Stimulated activated CD8-positive, alpha-beta memory T cell treated with anti-CD3 and anti-CD28 coated beads, Interleukin-7, amount 100 ng/mL, for 4 hours (primary cell): Measurements from ENCODE around the gene LAMB1.

ENCODE experiments used
- DNase-seq, 2 donors: peaks; one replicate each; pipeline ENCODE4 v3.0.0-alpha.2; 2020; ENCODE audit warnings: low read depth in 2 of 2

The LAMB1 gene

DNA sequence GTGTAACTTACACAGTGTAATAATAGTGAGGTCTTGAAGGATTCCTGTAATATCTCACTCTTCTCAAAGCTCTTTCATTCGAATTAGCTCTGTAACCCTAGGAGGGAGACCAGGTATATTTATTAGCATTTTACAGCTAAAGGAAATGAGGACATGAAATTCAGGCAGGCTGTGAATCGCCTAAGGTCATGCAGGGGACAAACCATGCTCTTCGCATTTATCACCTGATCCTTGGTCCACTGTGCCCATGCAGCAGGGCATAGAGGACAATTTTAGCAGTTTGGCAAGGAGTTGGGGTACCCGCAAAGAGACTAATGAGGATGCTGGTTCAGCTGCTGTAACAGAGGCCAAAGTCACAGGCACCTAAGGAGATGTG lies 14.8 kb upstream of the LAMB1 start:
- no peak for DNase-seq

DNA sequence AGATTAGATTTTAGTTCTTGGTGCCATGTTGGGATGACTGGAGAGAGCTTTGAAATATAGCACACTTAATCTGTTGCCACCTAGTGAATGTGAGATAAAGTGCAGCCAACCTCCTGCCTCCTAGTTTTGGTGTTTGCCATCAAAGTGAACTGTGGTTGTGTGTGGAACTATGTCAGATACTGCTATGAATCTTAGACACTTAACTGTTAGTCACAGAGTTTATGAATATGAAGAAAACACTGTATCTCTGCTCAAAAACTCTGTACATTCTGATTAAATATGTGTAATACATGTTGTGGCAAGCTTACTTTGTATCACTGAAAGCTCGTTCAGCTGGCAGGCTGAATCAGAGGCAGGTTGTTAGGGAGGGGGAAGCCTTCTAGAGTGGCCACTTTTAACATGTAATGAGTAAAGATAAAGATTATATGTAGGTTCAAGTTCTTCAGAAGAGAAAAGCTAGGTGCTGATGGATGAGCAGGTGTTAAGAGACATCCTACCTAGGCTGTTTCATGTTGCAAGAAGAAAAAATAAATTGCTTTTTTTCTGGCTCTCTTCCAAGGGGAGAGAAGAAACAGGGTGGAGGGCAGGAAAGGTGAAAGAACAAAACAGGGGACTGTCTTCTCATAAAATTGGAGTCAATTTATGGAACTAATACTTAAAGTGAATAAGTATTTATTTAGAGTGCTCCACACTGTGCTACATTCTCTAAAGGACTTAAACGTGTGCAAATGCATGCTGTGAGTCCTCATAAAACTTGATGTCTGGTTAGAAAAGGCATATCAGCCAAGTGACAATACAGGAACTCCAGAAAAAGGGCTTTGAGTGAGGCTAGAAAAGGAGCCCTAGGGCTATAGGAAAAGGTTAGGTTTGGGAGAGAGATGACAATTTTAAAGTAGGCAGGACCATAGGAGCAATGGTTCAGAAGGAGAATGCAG lies 14.1 kb upstream of the LAMB1 start:
- no peak for DNase-seq

DNA sequence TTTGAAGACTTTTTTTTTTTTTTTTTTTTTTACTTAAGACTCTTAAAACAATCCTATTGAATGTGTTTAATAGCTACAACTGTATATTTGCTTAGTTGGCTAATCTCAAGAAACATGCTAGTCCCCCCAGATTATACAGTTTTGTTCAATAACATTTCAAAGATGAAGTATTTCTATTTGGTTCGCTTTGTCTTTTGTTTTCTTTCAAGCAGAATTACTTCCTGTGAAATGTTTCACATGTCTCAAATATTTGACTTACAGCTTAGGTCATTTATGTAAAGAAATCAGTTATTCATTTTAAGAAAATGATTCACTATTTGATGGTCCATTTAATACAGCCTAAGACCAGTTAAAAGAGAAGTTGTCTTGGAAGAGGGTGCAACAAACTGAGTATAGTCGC lies 12.8 kb upstream of the LAMB1 start:
- DNase-seq = no peak

DNA sequence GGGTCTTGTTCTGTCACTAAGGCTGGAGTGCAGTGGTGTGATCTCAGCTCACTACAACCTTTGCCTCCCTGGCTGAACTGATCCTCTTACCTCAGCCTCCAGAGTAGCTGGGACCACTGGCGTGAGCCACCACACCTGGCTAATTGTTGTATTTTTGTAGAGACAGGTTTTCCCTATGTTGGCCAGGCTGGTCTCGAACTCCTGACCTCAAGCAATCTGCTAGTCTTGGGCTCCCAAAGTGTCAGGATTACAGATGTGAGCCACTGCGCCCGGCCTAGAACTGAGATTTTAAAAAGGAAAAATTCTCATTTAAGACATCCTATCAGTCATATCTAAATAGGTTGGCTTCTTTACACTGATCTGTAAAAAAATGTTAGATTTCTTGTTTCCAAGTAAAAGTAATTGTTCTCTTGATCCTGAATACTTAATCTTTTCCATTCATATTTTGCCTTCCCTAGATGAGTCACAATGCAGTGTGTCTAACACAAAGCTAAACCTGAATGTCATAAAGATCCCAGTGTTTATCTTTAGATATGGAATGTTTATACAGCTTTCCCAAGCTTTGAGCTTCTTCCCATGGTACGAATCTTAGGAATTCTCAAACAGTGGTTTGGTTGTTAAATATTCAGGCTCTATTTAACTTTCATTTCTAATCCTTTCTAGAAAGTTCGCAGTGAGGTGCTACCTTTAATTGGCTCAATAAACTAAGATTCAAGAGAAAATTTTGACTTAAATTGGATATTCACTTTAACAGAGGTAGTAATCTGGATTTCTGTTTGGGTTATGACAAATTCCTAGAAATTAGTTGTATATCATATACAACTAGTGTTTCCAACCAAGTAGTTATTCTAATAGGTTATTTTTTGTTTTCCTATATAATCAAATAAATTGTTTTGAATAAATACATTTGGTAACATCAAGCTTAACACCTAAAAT lies 12.1 kb upstream of the LAMB1 start:
- no peak for DNase-seq

DNA sequence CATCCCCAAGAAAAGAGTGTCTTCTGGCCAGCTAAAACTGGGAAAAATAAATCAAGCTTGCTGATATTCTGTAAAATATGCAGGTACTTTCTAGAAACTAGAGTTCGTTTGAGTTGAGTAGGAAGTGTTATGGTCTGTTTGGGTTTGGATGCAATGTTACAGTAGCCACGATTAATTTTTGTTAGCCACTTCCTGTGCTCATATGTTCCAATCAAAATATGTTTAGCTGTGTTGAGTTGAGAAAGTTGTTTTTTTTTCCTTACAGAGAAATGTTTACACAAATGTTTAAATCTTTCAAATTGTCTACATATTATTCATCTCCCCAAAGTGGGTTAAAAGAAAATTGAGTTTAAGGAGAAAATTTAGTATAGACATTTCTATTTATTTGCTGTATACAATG lies 11.3 kb upstream of the LAMB1 start:
- DNase-seq = no peak

DNA sequence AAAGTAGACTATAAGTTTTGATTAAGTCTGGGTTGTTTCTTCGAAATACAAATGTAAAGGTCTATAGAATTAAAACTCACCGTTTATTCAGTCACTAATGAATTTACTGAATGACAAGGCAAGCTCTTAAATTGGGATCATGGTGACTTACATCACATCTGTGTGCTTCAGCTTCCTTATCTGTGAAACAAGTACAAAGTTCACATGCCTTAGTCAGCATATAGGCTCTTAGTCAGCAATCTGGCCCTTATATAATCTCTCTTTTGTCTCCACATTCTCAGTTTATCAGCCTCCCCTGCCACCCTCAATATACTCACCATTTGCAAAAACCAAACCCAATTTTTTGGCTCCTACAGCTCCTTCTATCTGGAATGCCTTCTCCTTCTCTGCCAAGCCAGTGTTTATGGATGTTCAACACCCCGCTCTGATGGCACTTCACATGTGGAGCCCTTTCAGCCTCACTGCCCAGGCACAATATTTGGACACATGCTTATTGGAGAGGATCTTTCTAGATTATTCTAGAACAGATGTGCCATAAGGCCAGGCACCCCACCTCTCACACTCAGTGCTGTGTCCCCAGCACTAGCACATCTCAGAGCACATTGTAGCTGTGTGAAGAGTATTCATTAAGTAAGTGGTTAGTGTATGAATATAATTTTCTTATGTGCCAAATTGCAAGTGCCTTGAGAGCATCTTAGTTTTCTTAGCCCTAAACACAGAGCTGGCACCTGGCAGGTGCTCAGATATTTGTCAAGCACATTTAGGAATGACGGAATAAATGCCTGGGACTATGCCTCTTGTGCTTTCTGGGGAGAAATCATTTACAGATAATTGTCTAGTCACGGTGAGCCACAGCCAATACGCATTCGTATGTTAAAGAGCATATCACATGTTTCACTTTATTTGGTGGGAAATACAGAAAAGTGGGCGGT lies 9.8 kb upstream of the LAMB1 start:
- no peak for DNase-seq

DNA sequence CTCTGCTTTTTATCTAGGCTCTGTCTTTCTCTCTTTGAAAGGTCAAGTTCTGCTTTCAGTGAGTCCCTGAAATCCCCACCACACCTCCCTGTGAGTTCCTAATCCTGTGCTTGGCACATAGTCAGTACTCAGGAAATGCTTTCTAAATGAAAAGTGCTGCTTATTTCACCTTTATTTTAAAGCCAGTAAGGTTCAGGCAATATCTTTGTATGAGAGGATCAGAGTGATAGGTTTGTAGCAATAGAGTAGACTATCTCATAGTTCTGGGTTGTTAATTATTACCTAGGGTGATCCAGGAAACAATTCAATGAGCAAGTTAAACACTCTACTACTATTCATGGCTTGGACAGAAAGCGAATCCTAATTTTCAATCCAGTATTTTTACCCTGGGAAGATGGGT lies 7.4 kb upstream of the LAMB1 start:
- no peak for DNase-seq

DNA sequence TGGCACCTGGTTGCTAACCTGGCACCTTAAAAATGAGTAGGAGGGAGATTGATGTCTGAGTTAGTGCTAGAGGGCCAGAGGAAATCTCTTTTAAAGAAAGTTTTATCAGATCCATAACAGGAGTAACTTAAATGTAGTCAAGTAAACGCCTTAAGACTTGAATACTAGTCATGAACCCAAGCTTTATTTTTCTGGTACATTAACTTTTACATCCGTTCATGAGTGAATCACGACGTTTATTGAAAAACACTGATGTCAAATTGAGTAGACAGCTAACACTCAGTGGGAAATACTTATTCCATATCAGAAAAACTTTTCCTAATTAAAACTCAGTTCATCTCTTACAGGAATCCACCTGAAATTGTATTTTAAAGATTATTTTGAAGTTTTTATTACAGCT lies 6.9 kb upstream of the LAMB1 start:
- no peak for DNase-seq

DNA sequence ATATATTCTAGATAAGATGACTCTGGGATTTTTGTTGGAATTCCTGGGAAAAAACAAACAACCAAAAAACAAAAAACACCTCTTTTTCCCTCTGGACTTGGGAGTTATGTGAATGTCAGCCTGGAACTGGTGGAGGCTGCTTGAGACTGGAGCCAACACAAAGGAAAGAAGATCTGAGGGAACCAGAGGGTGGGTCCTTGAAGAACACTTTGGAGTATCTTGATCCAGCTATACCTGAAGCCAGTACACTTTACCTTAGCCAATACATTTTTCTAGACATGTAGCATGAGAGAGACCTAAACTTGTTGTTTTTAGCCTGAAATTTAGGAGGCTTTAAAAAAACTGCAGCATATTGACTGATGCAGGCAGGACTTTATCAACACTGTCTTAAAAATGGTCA lies 5.9 kb upstream of the LAMB1 start:
- no peak for DNase-seq

DNA sequence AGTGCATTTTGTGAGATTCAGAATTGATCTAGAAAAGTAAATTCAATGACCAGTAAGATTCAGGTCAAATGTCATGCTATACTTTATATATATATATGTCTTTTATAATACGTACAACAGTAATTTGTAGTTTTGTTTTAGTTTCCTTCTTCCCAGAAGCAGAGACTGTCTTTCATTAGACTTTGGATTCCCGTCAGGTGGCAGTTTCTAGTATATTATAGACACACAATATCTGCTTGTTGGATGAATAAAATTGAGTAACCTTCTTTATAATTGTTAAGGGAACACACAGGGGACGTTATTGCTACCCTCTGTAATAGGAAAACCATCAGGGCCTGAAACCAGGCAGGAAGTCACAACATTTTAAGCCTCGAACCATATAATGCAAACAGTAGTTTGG lies 5.3 kb upstream of the LAMB1 start:
- DNase-seq = no peak

DNA sequence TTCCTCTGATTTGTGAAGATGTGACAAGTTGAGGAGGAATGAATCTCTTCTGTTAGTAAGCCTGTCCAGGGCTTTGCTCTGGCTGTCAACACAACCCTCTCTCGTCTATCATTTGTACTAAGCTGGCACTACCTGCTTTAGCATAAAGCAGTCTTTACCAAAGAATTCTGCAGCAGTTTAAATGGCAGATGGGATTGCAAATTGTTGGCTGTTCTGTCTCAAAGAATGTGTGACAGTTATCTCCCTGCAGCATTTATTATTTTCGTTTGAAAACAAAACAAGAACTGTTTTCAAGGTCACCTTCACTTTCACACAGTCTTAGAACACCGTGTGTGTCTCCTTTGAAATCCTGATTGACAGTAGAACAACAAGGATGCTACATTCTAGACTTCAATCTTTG lies 4.8 kb upstream of the LAMB1 start:
- DNase-seq = no peak

DNA sequence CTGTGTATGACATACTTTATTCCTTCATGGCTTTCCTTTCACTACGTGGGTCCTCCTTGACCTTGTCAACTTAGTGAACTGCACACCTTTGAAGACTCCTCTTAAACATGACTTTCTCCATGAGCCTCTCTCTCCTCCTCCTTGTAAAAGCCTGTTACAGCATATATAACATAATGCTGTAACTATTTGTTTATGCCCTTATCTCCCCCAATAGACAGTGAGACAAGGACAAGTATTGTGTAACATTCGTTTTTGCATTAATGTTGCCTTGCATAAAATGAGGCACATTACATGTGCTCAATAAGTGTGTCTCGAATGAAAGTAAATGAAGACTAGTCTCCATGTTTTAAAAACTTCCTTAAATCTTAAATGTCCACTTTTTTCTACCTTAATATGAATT lies 4.3 kb upstream of the LAMB1 start:
- DNase-seq = no peak

DNA sequence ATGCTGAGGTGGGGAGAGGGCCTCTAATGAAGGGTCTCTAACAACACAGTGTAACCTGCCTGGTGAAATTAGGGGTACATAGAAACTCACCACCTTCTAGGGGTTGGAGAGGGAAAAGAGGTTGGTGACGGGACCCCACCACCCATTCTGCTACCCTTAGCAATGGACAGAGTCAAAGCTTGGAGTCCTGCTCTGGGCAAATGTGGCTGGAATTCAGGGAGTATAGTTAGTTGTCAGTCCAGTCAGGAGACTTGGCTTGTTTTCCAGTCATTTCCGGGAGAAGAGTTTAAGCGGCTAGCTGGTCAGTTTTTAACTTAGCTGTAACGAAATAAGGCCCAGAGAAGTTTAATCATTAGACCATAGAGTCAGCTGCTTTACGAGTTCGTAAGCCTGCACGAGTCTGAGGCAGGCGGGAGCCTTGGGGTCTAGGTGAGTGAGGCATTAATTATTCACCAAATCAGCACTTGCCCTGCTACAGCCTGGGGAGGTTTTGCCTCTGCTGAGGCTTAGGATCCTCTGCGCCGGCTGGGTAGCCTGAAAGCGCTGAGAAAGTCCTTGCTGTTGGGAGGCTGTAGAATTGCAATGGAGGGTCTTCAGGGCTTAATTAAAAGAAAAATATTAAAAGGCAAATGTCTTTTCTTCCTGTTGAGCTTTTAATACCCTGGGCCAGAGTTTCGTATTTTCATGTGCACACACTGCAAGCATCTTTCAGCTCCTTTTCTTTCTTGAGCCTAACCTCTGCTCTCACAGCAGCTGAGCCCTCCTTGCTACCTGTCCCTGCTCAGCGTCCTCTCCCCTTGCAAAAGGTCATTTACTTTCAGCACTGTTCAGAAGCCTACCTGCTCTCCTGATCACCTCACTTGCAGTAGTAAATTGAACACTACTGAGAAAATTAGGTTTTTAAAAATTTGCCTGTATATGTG lies 1.5 kb upstream of the LAMB1 start:
- no peak for DNase-seq

DNA sequence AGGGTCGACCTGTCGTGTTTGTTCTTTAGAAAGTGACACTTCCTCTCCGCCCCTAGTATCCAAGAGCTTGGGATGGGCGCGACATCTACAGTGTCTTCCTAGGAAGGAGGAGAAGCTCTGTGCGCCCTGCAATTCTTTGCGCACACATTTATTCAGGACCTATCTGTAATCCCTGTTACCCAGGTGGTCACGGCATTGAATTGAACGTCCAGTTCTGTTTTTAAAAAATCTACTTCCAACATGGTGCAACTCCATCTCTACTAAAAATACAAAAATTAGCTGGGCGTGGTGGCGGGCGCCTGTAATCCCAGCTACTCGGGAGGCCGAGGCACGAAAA lies 606 bp upstream of the LAMB1 start:
- no peak for DNase-seq

DNA sequence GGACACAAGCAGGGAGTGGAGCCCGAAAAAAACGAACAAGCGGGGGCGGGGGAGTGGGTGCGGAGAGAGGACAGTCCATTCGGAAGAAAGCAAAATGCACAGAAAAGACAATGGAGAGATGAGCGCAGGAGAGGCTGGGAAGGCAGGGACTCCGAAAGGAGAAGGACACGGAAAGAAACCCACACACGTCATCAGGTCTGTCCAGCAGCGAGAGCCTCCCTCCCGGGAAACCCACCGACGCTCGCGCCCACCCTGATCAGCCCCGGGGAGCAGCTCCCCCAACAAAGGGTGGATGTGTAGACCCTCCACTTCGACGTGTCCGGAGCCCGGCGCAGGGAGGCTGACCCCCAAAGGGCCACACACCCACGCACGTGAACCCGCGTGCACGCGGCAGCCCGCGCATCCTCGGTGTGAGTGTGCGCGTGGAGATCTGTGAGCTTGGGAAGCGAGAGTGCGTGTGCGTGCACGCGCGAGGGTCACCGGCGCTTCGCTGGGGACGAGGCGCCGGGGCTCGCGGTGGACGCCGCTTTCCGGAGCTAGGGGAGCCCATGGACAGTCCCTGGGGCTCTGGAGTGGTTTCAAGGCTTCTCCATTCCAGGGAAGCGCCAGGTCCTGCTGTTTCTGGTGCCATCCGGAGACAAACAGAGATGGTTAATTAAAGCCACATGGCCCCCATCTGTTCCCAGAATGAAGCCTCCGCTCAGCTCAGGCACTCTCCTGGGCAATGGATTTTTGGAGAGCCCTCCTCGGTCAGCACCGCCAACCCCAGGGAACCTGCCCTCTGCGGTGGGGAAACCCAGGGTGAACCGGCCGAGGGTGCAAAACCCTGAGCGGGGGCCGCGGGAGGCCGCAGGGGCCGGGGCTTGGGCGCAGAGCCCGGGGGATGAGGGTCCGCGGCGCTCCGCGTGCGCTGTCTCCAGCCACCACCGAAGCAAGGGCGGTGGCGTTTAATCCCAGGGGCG lies 916 bp downstream of the LAMB1 start:
- no peak for DNase-seq

DNA sequence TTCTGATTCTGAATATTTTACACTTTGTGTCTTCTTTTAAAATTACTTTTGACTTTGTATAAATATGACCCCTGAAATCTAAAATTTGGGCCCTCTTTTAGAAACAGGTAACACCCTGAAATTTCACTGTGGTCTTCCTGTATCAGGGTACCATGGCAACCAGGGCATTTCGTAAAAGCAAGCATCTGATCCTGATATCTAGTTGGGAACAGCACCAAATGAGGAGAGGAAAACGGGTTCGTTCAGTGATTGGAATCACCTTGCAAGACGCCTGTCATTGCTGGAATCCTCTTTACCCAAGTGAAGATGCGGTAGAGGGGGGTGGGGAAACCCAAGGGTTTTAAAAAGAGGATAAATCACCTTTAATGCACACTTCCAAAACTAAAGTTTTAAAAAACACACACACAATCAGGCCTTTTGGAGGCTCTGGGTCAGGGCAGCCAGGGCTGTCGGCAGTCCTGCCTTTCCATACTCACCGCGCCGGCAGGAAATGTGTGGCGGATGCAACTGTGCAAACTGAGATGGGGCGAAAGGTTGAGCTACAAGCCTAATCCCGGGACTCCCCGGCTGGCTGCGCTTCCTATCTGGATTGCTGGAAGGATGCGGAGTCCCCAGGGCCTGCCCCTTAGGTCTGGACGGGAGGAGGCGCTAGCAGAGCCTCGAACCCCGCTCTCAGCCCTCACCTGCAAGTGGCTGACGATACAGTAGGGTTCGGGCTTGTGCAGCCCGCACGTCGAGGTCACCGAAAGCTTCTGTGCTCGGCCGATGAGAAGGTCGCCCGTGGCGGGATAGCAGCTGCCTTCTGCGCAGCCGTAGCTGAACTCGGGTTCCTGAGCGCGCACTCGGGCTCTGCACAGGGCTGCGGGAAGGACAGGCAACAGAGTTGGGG lies 1.8 kb downstream of the LAMB1 start:
- DNase-seq = no peak

DNA sequence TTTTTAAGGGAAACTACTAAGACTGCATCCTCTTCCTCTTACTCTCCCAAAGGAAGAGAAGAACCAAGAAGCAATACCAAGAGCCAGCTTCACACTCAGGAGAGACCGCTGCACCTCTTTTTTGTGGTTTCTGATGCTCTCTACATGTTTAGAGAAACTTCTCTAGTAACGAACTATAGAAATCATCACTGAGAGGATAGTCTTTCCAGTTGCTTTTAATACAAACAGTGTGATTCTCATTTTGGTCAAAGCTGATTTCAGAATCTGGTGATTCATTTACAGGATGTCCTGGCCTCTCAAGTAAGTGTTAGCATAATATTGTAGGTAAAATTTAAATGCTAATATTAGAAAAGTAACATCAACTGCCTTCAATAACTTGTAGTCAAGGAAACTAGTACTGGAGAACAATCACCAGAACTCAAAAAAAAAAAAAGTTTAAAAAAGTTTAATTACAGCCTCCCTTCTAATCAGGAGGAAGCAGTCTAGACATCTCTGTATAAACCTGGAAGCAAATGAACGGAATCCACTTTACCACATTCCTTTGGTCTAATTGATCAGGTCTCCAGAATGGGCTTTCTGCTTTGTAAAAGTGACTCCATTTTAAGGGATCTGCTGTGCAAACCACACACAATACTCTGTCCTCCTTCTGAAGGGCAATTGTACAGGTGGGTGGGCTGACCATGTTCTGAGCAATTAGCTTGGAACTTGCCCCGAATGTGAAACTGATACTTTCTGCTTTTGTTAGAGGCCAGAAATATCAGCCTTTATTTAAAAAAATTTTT lies 3.0 kb downstream of the LAMB1 start:
- DNase-seq = no peak
